GM19372 (cell line): ENCODE data around the gene ESF1.
A peak's percentile ranks its signal among the peaks of the same experiment; 100 is the strongest.
"Not testable (repeated sequence)": the region's sequence is repeated elsewhere in the genome, so short reads cannot be mapped to it uniquely, and the experiment has no call there.

Experiments
- ATAC-seq: cut with Tn5 transposase; IDR thresholded peaks from one replicate; pipeline ENCODE4 v1.9.1; 2021; ENCODE audit warnings: mild to moderate bottlenecking, low read depth, moderate library complexity; ENCODE audit not compliant: unreplicated experiment

Gene ESF1

GRCh38 chr20:13739731-13740649, 44.7 kb downstream of the ESF1 start:
- no peak for ATAC-seq

GRCh38 chr20:13738187-13738586, 46.5 kb downstream of the ESF1 start:
- ATAC-seq, result not testable (repeated sequence)

- ATAC-seq, result no peak
These were observed 48.1 kb downstream of the ESF1 start for GRCh38 chr20:13736436-13737191.

DNA sequence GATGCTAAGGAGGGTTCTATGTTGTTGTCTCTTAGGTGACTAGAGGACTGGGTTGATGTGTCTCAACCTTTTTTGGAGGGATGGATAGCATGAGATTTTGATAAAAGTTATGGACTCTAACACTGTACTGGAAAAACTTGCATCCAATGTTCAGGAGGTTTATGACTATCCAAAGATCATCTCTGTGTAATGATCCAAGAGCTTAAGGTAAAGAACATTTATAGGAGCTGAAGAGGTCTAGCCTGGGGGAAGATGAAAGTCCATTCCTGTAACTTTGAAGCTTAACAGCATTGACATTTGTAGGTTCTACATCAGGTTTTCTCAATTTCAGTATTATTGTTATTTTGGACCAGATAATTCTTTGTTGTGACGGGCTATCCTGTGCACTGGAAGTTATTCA, 48.9 kb downstream of the ESF1 start:
- no peak for ATAC-seq

DNA sequence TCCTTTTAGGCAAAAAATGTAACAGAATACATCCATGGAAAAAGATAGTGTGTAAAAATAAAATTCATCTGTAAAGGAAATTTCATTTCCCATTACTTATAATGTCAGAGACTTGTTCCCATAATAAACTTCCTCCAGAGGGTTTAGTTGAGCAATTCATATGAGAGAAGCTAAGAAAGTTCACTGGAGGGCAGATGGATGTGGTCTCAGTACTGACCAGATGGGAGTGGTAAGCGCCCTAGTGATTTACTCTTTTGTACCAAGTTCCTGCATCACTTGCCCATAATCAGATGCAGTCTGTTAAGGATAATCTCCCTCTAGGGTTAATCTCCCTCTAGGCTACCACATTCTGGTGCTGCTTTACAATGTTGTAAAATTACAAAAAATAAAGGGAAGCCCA, 61.7 kb downstream of the ESF1 start:
- ATAC-seq, result no peak

DNA sequence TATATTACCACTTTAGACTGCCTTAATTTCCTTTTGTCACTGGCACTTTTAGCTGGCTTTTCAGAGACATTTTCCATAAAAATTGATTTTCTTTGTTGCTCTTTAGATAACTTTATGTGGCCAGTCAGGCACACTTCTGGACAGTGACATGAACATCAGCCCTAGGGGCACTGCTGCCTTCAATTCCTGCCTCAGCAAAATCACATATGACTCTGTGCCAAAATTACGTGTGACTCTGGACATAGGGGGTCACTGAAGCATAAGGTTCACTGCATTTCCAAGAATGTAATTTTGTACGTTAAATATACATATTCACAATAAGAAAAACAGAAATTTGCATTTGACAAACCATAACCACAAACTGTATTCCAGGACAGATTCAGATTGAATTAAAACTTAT, 66.5 kb downstream of the ESF1 start:
- no peak for ATAC-seq

GRCh38 chr20:13717631-13718044, 67.1 kb downstream of the ESF1 start:
- ATAC-seq, result peak; percentile 61

DNA sequence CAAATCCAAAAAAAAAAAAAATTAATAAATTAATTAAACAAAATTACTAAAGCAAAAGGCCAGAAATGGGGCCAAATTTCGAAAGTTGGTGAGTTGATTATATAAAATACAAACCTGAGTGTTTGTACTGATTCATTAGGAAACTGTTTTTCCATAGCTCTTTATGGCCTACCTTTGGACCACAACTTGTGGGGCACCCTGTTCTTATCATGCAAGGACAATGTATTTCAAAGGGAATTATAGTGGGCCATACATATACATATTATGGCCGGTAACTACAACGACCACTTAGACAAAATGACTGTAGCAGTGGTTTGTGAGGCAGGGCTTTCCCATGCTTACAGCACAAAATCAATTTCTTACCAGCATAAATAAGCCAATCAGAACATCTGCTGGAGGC, 69.5 kb downstream of the ESF1 start:
- ATAC-seq, result no peak

GRCh38 chr20:13708234-13708633, 76.5 kb downstream of the ESF1 start:
- ATAC-seq, result no peak

- no peak for ATAC-seq
These were observed 81.5 kb downstream of the ESF1 start for GRCh38 chr20:13703265-13703664.

DNA sequence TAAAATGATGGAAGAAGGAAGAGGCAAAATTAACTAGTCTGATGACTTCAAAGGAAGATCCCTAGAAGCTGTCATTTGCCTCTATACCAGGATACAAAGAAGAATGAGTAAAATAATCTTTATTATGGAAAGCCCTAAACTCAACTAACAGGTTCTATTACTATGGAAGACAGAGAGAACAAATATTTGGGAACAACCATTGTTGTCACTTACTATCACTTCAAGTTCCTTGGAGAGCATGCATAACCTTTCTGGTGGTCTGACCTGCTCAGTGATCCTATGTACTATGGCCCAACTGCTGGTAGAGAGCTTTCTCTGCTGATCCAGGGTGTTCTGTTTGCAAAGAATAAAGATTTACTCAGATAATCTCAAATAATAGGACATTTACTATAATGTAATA, 83.2 kb downstream of the ESF1 start:
- no peak for ATAC-seq

DNA sequence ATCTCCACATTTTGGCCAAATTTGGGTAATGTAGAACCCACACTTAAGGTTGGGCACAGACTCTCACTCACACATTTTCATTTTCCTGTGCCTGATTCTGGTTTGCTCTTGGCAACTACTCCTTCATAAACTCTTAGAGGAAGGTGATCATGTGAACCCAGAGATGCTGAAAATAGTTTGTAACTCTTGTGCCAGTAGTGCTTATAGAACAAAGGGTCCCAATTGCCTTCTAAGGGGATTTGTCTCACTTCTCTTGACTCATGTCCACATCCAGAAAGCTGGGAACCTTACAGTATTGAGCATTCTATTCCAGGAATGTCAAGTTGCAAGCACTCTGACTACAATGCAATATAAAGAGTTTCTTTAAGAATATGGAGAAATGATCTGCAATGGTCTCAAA, 84.0 kb downstream of the ESF1 start:
- no peak for ATAC-seq

DNA sequence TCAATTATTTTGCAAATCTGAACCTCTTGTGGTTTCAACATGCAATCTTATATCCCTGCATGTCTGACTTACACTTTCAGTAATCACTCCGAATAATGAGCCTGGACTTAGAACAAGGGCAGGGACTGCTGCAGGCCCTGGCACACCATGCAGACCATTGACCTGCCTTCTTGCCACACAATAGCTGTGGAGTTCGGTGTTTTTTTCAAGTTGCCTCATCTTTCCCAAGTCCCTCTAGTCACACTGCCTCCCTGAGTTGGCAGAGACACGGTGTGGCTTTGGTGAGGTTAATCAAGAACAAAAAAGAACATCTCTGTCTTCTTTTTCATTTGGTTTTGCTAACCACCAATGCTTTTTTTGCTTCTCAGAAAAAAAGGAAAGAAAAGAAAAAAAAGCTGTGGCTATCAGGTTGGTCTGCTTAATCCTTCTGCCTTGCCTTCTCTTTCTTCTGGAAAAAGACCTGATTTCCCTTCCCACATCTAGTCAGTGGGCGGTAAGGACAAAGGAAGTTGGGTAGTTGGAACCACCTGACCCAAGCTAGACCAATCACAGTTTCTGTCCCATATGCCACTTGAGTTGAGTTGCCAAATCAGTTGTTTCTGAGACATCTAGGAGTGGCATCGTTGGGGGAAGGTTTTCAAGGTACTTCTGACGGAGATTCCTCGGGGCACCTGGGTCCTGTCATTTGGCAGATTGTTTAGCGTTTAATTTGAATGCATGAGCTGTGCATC, 90.1 kb downstream of the ESF1 start:
- no peak for ATAC-seq

DNA sequence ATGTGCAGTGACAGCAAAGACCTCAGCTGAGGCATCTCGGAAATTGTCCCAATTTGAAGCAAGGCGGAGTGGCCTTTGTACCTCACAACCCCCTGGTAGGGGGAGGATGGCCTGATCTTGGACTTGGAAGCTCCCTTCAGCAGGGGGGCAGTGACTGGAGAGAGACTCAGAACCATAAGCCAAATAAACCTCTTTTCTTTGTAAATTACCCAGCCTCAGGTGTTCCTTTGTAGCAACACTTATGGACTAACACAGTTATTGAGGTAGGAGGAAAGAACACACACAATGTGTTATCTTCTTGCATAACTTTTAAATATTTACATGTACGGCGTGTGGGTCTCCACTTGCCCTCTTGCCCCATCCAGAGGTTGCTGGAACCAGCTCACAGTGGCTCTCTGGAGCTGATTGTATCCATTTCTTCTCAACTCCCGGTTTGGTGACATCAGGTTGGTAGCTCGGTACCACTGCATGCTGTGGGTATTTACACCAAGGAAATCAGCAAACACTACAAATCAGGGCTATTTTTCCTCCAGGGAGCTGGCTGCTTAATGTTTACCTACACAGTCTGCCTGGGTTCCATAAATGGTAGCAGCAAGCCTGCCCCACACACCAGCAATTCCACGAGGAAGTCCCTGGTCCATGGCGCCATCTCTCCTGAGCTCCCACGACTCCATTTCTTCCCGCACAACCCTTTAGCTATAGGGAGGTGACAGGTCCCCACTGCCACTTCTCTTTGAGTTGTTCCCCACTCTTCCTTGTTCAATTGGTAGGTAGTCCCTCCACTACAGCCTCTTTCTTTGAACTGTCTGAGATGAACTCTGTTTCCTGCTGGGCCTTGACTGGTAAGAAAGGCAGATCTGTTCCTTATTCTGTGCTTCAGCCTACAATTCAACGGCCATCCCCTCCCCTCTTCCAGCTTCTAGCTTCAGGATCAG, 91.7 kb downstream of the ESF1 start:
- no peak for ATAC-seq

- ATAC-seq, result no peak
These were observed 93.8 kb downstream of the ESF1 start for GRCh38 chr20:13690943-13691342.

GRCh38 chr20:13687815-13688214, 96.9 kb downstream of the ESF1 start:
- ATAC-seq, result no peak

- no peak for ATAC-seq
These were observed 99.1 kb downstream of the ESF1 start for GRCh38 chr20:13685623-13686022.

GRCh38 chr20:13684566-13685222, 100.0 kb downstream of the ESF1 start:
- ATAC-seq, result no peak

DNA sequence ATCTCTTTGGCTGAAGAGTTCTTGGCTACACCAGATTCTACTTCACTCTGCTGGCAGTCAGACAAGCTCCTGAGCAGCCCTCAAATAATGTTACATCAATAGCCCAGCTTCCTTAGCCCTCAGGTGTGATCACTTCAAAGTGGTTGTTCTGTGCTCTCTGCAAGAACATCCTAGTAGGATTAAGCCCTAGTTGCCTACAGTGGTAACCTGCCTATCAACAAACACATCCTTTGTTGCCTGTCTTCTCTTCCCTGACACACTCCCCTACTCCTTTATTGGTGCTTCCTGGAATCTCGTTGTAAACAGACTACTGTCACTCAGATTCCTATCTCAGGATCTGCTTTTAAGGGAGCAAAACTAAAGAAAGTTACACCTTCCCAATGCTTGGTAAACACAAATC, 100.9 kb downstream of the ESF1 start:
- ATAC-seq, result no peak
